GM23248 (cell line): Measurements from ENCODE around the gene ZKSCAN7.

Experiments used
- EZH2 ChIP-seq: fragments of 200-600 bp; sonication (generic); IDR thresholded peaks from 2 replicates; pipeline ENCODE4 v1.6.1; 2018; ENCODE audit warnings: antibody characterized with exemption, mild to moderate bottlenecking; ENCODE audit not compliant: insufficient read depth, poor library complexity, severe bottlenecking
- EZH2phosphoT487 ChIP-seq: fragments of 200-600 bp; sonication (generic); IDR thresholded peaks from 2 replicates; pipeline ENCODE4 v1.6.1; 2018; ENCODE audit warnings: antibody characterized with exemption, moderate library complexity, mild to moderate bottlenecking, low read depth; ENCODE audit not compliant: insufficient read depth

- TF ChIP-seq EZH2phosphoT487 (no peak), EZH2 (no peak)
Measured at GRCh38 chr3:44555723-44556122, 730 bp downstream of the ZKSCAN7 start.
